D721Med (cell line): ENCODE data around the gene FYN.
A peak's percentile ranks its signal among the peaks of the same experiment; 100 is the strongest.

ENCODE experiments used
- DNase-seq: peaks from one replicate; pipeline ENCODE4 v3.0.0; 2011; ENCODE audit warnings: low spot score; ENCODE audit not compliant: insufficient read length
- FAIRE-seq: peaks from 2 replicates; lab custom pipeline; 2011; peaks lifted over from hg19 to GRCh38; lab: Jason Lieb, UNC
- TF ChIP-seq, protein P1 (sequence below): IDR thresholded peaks from 2 replicates; pipeline ENCODE4 v1.5.1; 2012; ENCODE audit warnings: mild to moderate bottlenecking, control low read depth; ENCODE audit not compliant: insufficient read depth; ENCODE audit errors: missing control alignments

Gene FYN

DNA sequence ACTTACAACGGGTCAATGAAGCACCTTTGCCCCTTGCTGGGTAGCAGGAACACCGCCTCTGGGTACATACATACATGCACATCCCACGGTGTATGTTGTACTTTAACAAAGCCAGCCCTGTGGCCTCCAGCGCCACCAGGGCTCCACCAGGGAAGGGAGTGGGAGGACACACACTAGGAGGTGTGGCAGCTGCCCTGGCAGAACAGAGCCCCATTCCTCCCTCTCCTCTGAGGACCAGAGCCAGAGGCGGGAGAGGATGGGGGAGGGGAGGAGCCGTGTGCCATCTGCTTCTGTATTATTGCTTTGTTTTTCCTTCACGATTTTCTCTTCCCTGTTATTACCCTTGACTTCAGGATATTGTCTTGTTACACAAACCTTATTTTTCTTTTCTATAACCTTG is 161.8 kb downstream of the FYN start:
- FAIRE-seq (no peak), DNase-seq (no peak)
- TF ChIP-seq, protein P1, sequence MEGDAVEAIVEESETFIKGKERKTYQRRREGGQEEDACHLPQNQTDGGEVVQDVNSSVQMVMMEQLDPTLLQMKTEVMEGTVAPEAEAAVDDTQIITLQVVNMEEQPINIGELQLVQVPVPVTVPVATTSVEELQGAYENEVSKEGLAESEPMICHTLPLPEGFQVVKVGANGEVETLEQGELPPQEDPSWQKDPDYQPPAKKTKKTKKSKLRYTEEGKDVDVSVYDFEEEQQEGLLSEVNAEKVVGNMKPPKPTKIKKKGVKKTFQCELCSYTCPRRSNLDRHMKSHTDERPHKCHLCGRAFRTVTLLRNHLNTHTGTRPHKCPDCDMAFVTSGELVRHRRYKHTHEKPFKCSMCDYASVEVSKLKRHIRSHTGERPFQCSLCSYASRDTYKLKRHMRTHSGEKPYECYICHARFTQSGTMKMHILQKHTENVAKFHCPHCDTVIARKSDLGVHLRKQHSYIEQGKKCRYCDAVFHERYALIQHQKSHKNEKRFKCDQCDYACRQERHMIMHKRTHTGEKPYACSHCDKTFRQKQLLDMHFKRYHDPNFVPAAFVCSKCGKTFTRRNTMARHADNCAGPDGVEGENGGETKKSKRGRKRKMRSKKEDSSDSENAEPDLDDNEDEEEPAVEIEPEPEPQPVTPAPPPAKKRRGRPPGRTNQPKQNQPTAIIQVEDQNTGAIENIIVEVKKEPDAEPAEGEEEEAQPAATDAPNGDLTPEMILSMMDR = no peak

DNA sequence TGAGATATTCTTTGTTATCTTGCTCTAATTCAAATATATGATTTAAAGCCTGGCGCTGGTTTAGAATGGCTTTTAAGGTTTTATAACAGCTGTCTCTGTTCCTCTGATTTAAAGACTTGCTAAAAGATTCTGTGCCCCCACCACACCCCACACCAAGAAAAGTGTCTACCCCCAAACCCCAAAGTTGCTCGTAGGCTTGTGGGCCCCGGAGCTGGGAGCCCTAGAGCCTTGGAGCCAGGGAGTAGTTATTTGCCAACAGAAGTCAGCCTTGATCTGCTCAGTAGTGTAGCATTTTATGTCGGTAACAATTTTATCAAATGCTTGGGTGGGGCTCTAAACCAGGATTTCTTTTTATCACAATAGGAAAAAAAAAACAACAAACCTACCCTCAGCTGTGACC is 162.3 kb downstream of the FYN start:
- DNase-seq (no peak), FAIRE-seq (no peak)
- TF ChIP-seq, protein P1 = no peak

DNA sequence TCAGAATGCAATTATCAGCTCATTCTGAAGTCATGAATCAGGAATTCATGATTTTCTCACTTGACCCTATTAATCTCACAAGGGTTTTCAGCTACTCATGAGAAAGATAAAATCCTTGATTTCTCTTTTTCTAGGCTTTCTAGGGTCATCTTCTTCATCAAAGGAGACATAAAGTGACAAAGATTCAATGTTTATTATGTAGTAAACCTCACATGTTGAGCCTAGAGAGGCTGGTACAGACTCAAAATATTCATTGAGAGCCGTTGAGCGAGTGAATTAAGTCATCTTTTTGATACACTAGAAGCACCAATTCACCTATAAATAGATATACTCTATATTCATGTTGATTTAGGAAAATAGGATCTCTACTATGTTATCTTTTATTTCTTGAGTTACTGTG is 162.8 kb downstream of the FYN start:
- TF ChIP-seq, protein P1 = no peak
- DNase-seq = no peak
- FAIRE-seq = no peak

DNA sequence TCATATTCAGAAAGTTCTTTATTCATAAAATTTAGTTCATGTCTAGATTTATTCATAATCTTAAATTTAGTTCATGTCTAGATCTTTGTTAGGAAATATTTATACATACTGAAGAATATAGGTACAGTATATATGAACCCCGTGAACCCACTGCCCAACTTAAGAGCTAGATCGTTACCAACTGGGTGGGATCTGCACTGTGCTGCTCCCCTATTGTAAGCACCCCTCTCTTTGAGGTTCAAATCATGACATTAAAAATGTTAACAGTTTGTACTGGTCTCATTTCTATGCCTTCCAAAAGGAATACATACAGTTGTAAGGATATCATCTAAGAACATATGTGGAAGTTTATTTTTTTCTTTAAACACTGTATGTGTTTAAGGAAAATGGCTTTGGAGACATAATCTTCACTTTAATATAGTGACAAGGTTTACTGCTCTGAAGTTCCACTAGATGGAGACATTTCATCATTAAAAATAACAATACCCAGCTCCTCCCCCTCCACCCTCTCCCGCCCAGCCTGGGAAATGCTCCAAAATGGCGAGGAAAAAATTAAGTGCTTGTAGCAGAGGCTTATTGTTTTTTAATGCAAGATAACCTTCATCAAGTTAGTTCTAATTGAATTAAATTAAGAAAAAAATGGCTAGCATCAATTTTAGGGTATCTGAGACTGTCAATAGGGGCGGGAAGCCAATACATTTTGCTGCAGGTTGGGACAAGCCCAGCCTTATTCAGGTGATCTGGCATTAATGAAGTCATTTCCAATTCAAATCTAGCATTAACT is 163.4 kb downstream of the FYN start:
- FAIRE-seq (no peak), DNase-seq (peak; percentile 46)
- TF ChIP-seq, protein P1 = peak; percentile 70

DNA sequence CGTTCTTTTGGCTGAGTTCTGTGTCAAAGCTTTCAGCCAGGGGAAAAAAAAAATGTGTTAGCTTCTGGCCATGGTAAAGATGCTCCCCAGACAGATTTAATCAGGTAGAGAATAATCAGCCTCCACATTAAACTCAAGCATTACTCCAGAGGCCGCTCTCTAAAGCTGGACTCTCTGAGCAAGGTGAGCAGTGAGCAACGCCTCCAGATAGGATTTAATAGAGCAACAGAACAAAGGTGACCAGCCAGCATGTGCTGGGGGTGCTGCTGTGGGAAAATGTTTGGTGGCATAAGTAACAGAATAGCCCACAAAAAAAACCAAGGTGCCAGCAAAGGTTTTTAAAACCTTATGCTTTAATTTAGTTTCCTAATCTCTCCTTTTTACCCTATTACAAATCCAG is 164.1 kb downstream of the FYN start:
- DNase-seq = no peak
- TF ChIP-seq, protein P1 = no peak
- FAIRE-seq = no peak

DNA sequence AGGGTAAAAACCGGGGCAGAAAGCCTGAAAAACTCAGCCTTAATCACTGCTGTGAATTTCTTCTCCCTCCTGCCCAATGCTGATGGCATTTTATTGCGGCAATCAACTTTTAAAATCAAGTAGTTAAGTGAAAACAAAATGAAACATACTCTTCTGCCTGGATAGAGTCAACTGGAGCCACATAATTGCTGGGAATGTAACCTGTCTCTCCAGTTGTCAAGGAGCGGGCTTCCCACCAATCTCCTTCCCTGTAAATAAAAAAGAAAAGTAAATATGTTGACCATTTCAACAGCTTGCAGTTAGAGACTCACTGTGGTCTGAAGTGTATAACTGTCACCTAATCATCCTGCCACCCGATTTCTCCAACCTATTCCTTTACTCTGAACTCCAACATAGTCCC is 165.5 kb downstream of the FYN start:
- TF ChIP-seq, protein P1 = no peak
- DNase-seq (no peak), FAIRE-seq (no peak)

DNA sequence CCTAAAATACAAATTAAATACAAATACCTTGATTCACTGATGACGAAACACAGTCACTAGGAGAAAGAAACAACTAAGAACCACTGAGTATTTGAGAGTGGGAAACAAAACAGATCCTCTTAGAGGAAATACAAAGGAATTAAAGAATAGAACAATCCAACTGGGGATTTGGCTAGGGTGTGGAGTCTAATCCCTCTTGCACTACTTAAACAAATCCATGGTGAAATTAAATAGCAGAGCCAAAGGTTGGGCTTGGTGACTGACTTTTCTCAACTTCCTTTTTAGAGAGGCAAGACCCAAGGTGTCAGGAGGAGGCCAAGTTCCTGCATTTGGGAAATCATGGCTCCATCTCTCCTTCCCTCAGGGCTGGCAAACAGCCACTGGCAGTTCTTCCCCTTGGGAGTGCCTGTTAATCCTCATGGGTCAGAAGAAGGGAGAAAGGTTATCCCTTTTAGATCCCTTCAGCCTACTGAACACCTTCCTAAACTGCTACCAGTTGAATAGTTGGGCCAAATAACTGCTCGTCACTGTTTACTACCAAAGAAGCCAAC is 166.3 kb downstream of the FYN start:
- TF ChIP-seq, protein P1 = no peak
- FAIRE-seq (peak; percentile 66), DNase-seq (no peak)
